ENCODE results near the gene BCR. TPM values are rescaled to one million over a fixed set of nuclear protein-coding genes. Genes with fewer than 3 reads are reported as not detected.

BCR gene
- total RNA-seq, 1 experiment from 2014 or later = 129 TPM

DNA sequence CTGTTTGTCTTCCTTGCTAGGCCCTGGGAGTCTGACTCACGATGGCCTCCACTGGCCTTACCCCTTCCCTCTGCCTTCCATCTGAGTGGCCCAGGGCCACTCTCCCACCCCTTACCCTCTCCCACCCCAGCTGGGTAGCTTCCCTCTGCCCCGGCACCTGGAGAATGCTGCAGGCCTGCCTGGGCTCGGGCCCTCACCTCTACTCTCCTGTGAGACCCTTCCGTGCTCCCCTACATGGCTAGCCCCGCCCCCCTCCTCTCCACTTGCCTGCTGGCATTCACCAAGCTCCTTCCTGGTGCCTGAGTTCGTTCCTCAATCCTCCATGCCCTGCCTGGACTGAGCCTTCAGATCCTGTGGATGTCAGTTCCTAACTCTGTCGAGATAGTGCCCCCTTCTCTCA, 26.3 kb upstream of the BCR start:
- ChIA-PET POLR2A (interaction anchor here (0.6 kb wide), 1 partner anchor 9 kb away, joined by 3 read pairs; no protein-coding TSS in a partner anchor), CTCF (interaction anchor here (0.7 to 5.7 kb wide), 8 partner anchors 12 to 811 kb away, joined by 3 to 72 read pairs (median 4); partner anchors contain the start of gene RSPH14)
- Mint-ChIP-seq H3K27me3 (ENCODE audit: low read depth) (no peaks in the 10 kb centered on the region; the same call in 1 of the 2 replicates), H3K9me3 (no peaks in the 10 kb centered on the region), H3K4me3 (no peak overlapping the region), H3K36me3 (no peaks in the 10 kb centered on the region), H3K4me1 (peaks cover 44% of the 10 kb centered on the region), H3K27ac (no peak overlapping the region)
- DNase-seq (ENCODE audit: low spot score) (peak; percentile 34), ATAC-seq (no peak)
- TF ChIP-seq AR (CRISPR knock-in tag; IDR thresholded peaks at IDR 0.05) = no peak
- TF ChIP-seq, protein P1, sequence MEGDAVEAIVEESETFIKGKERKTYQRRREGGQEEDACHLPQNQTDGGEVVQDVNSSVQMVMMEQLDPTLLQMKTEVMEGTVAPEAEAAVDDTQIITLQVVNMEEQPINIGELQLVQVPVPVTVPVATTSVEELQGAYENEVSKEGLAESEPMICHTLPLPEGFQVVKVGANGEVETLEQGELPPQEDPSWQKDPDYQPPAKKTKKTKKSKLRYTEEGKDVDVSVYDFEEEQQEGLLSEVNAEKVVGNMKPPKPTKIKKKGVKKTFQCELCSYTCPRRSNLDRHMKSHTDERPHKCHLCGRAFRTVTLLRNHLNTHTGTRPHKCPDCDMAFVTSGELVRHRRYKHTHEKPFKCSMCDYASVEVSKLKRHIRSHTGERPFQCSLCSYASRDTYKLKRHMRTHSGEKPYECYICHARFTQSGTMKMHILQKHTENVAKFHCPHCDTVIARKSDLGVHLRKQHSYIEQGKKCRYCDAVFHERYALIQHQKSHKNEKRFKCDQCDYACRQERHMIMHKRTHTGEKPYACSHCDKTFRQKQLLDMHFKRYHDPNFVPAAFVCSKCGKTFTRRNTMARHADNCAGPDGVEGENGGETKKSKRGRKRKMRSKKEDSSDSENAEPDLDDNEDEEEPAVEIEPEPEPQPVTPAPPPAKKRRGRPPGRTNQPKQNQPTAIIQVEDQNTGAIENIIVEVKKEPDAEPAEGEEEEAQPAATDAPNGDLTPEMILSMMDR (IDR thresholded peaks at IDR 0.05) = no peak
- no peak for TF ChIP-seq TCF7 (CRISPR knock-in tag; IDR thresholded peaks at IDR 0.05; ENCODE audit: low read depth)
- no peak for TF ChIP-seq ATF1 (CRISPR knock-in tag; IDR thresholded peaks at IDR 0.05)
- TF ChIP-seq, protein P2, sequence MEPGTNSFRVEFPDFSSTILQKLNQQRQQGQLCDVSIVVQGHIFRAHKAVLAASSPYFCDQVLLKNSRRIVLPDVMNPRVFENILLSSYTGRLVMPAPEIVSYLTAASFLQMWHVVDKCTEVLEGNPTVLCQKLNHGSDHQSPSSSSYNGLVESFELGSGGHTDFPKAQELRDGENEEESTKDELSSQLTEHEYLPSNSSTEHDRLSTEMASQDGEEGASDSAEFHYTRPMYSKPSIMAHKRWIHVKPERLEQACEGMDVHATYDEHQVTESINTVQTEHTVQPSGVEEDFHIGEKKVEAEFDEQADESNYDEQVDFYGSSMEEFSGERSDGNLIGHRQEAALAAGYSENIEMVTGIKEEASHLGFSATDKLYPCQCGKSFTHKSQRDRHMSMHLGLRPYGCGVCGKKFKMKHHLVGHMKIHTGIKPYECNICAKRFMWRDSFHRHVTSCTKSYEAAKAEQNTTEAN (CRISPR knock-in tag; IDR thresholded peaks at IDR 0.05) = no peak
- no peak for TF ChIP-seq ESRRA (CRISPR knock-in tag; IDR thresholded peaks at IDR 0.05; ENCODE audit: borderline replicate concordance)
- TF ChIP-seq IRF1 (CRISPR knock-in tag; IDR thresholded peaks at IDR 0.05) = no peak
- TF ChIP-seq, protein P3, sequence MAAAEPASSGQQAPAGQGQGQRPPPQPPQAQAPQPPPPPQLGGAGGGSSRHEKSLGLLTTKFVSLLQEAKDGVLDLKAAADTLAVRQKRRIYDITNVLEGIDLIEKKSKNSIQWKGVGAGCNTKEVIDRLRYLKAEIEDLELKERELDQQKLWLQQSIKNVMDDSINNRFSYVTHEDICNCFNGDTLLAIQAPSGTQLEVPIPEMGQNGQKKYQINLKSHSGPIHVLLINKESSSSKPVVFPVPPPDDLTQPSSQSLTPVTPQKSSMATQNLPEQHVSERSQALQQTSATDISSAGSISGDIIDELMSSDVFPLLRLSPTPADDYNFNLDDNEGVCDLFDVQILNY (CRISPR knock-in tag; IDR thresholded peaks at IDR 0.05) = no peak
- TF ChIP-seq, protein P4, sequence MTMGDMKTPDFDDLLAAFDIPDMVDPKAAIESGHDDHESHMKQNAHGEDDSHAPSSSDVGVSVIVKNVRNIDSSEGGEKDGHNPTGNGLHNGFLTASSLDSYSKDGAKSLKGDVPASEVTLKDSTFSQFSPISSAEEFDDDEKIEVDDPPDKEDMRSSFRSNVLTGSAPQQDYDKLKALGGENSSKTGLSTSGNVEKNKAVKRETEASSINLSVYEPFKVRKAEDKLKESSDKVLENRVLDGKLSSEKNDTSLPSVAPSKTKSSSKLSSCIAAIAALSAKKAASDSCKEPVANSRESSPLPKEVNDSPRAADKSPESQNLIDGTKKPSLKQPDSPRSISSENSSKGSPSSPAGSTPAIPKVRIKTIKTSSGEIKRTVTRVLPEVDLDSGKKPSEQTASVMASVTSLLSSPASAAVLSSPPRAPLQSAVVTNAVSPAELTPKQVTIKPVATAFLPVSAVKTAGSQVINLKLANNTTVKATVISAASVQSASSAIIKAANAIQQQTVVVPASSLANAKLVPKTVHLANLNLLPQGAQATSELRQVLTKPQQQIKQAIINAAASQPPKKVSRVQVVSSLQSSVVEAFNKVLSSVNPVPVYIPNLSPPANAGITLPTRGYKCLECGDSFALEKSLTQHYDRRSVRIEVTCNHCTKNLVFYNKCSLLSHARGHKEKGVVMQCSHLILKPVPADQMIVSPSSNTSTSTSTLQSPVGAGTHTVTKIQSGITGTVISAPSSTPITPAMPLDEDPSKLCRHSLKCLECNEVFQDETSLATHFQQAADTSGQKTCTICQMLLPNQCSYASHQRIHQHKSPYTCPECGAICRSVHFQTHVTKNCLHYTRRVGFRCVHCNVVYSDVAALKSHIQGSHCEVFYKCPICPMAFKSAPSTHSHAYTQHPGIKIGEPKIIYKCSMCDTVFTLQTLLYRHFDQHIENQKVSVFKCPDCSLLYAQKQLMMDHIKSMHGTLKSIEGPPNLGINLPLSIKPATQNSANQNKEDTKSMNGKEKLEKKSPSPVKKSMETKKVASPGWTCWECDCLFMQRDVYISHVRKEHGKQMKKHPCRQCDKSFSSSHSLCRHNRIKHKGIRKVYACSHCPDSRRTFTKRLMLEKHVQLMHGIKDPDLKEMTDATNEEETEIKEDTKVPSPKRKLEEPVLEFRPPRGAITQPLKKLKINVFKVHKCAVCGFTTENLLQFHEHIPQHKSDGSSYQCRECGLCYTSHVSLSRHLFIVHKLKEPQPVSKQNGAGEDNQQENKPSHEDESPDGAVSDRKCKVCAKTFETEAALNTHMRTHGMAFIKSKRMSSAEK (CRISPR knock-in tag; IDR thresholded peaks at IDR 0.05; ENCODE audit: borderline replicate concordance) = no peak
- TF ChIP-seq ZNF671 (CRISPR knock-in tag; IDR thresholded peaks at IDR 0.05) = no peak
- no peak for TF ChIP-seq CREM (CRISPR knock-in tag; IDR thresholded peaks at IDR 0.05)
- TF ChIP-seq, protein P5, sequence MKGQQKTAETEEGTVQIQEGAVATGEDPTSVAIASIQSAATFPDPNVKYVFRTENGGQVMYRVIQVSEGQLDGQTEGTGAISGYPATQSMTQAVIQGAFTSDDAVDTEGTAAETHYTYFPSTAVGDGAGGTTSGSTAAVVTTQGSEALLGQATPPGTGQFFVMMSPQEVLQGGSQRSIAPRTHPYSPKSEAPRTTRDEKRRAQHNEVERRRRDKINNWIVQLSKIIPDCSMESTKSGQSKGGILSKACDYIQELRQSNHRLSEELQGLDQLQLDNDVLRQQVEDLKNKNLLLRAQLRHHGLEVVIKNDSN (CRISPR knock-in tag; IDR thresholded peaks at IDR 0.05) = no peak
- no peak for TF ChIP-seq TEAD1 (CRISPR knock-in tag; IDR thresholded peaks at IDR 0.05)

All from WTC11 (cell line).